Lower leg skin (tissue), 3 donors: Measurements from ENCODE around the gene ISL2.

ENCODE experiments used
- POLR2A ChIP-seq, 2 donors: fragments of 450-650 bp; IDR thresholded peaks; one replicate each; pipeline ENCODE4 v1.6.1; 2016 to 2017; ENCODE audit warnings: antibody characterized with exemption in 2 of 2, mild to moderate bottlenecking in 1 of 2, moderate library complexity in 1 of 2
- TF ChIP-seq, protein P1 (sequence below), 3 donors: fragments of 450-650 bp; IDR thresholded peaks; one replicate each; pipeline ENCODE4 v1.5.1; 2016; ENCODE audit warnings: antibody characterized with exemption in 3 of 3, mild to moderate bottlenecking in 3 of 3, moderate library complexity in 2 of 3

GRCh38 chr15:76360416-76360815 lies 23.8 kb downstream of the ISL2 start:
- TF ChIP-seq, protein P1, sequence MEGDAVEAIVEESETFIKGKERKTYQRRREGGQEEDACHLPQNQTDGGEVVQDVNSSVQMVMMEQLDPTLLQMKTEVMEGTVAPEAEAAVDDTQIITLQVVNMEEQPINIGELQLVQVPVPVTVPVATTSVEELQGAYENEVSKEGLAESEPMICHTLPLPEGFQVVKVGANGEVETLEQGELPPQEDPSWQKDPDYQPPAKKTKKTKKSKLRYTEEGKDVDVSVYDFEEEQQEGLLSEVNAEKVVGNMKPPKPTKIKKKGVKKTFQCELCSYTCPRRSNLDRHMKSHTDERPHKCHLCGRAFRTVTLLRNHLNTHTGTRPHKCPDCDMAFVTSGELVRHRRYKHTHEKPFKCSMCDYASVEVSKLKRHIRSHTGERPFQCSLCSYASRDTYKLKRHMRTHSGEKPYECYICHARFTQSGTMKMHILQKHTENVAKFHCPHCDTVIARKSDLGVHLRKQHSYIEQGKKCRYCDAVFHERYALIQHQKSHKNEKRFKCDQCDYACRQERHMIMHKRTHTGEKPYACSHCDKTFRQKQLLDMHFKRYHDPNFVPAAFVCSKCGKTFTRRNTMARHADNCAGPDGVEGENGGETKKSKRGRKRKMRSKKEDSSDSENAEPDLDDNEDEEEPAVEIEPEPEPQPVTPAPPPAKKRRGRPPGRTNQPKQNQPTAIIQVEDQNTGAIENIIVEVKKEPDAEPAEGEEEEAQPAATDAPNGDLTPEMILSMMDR (IDR thresholded peaks at IDR 0.05): no peak
- no peak for TF ChIP-seq POLR2A (IDR thresholded peaks at IDR 0.05)
